Measurements from ENCODE around the gene KRT3.

KRT3 gene

GRCh38 chr12:52789637-52790426 lies 6.1 kb downstream of the KRT3 start:
- CTCF ChIA-PET = interaction anchor here (1.2 kb wide), 1 partner anchor 10 kb away, joined by 4 read pairs; no protein-coding TSS in a partner anchor
- Histone ChIP-seq H3K36me3 (ENCODE audit: control insufficient read depth in 2 of 2, insufficient read depth in 1 of 2, low read length in 2 of 2) (no peaks in the 10 kb centered on the region), H3K4me1 (ENCODE audit: control insufficient read depth, insufficient read depth, low read length) (no peaks in the 10 kb centered on the region; the same call in 1 of the 2 replicates), H3K27ac (ENCODE audit: extremely low read depth, low read depth, low read length) (no peak overlapping the region), H3K9me3 (ENCODE audit: control insufficient read depth, insufficient read depth, low read depth, low read length) (no peaks in the 10 kb centered on the region), H3K4me3 (ENCODE audit: low read depth, low read length) (no peak overlapping the region)
- TF ChIP-seq ZNF704 (tag by site-specific recombination; IDR thresholded peaks at IDR 0.05) = no peak
- peak; percentile 34; the same call in 1 of the 2 replicates for TF ChIP-seq ZFHX2 (tag by site-specific recombination; conservative IDR thresholded peaks at IDR 0.05)
- TF ChIP-seq EGR2 (tag by site-specific recombination; IDR thresholded peaks at IDR 0.05; ENCODE audit: low read depth) = peak; percentile 54; the same call in 1 of the 2 replicates
- TF ChIP-seq ZNF202 (tag by site-specific recombination; IDR thresholded peaks at IDR 0.05; ENCODE audit: borderline replicate concordance) = no peak
- POLR2A ChIA-PET = no interaction called here

- ChIA-PET CTCF (interaction anchor here (1.2 kb wide), 1 partner anchor 11 kb away, joined by 4 read pairs; no protein-coding TSS in a partner anchor), POLR2A (no interaction called here)
- Histone ChIP-seq H3K4me1 (ENCODE audit: control insufficient read depth, insufficient read depth, low read length) (no peaks in the 10 kb centered on the region; the same call in 1 of the 2 replicates), H3K36me3 (ENCODE audit: control insufficient read depth in 2 of 2, insufficient read depth in 1 of 2, low read length in 2 of 2) (no peaks in the 10 kb centered on the region), H3K4me3 (ENCODE audit: low read depth, low read length) (no peak overlapping the region), H3K27ac (ENCODE audit: extremely low read depth, low read depth, low read length) (no peak overlapping the region), H3K9me3 (ENCODE audit: control insufficient read depth, insufficient read depth, low read depth, low read length) (no peaks in the 10 kb centered on the region)
- TF ChIP-seq ZNF37A (tag by site-specific recombination; IDR thresholded peaks at IDR 0.05) (no peak), ZNF133 (tag by site-specific recombination; IDR thresholded peaks at IDR 0.05) (no peak), ZNF280C (tag by site-specific recombination; IDR thresholded peaks at IDR 0.05) (no peak), ZNF792 (tag by site-specific recombination; IDR thresholded peaks at IDR 0.05) (no peak), ZNF514 (tag by site-specific recombination; IDR thresholded peaks at IDR 0.05) (no peak), CTCF (tag by site-specific recombination; IDR thresholded peaks at IDR 0.05) (no peak), ZXDB (tag by site-specific recombination; IDR thresholded peaks at IDR 0.05) (no peak), RBAK (tag by site-specific recombination; IDR thresholded peaks at IDR 0.05) (no peak), ZNF701 (tag by site-specific recombination; IDR thresholded peaks at IDR 0.05) (no peak), KLF17 (tag by site-specific recombination; IDR thresholded peaks at IDR 0.05) (no peak), ZNF366 (tag by site-specific recombination; conservative IDR thresholded peaks at IDR 0.05) (no peak), ZSCAN5A (tag by site-specific recombination; IDR thresholded peaks at IDR 0.05) (no peak)
Observed at GRCh38 chr12:52788876-52789636, 6.9 kb downstream of the KRT3 start.
